Keratinocyte (primary cell): ENCODE measurements around the gene TMEM69. TPM values are rescaled to one million over a fixed set of nuclear protein-coding genes. Genes with fewer than 3 reads are reported as not detected.

Experiments
- DNase-seq: peaks from one replicate; pipeline ENCODE4 v3.0.0-alpha.2; 2011; ENCODE audit warnings: low read depth, missing footprints, low spot score
- FAIRE-seq: peaks from 2 replicates; lab custom pipeline; 2011; peaks lifted over from hg19 to GRCh38; lab: Jason Lieb, UNC
- H2AFZ ChIP-seq: 2 replicates; pipeline ENCODE4 v1.6.0; 2012; ENCODE audit warnings: low read length, control low read depth, inconsistent platforms; ENCODE audit not compliant: control insufficient read depth
- H3K27ac ChIP-seq: 2 replicates; pipeline ENCODE4 v1.5.1; 2011; ENCODE audit warnings: low read length; ENCODE audit not compliant: control insufficient read depth, insufficient read depth
- H3K27me3 ChIP-seq: 3 replicates; pipeline ENCODE4 v1.6.0; 2011; ENCODE audit warnings: low read length; ENCODE audit not compliant: control insufficient read depth, insufficient read depth; ENCODE audit errors: extremely low read depth
- H3K36me3 ChIP-seq, 2 experiments: 2 replicates in 1 of 2; 3 replicates in 1 of 2; pipeline ENCODE4 v1.5.1; 2011; ENCODE audit warnings: low read length in 2 of 2, mild to moderate bottlenecking in 1 of 2; ENCODE audit not compliant: control insufficient read depth in 2 of 2, insufficient read depth in 2 of 2; ENCODE audit errors: extremely low read depth in 1 of 2
- H3K4me1 ChIP-seq: 3 replicates; pipeline ENCODE4 v1.5.1; 2011; ENCODE audit warnings: low read length; ENCODE audit not compliant: control insufficient read depth, insufficient read depth; ENCODE audit errors: extremely low read depth
- H3K4me2 ChIP-seq: 3 replicates; pipeline ENCODE4 v1.6.0; 2011; ENCODE audit warnings: low read depth, low read length; ENCODE audit not compliant: control insufficient read depth, insufficient read depth; ENCODE audit errors: extremely low read depth
- H3K4me3 ChIP-seq, 3 experiments: fragments of 200-600 bp in 1 of 3; sonication (generic) in 1 of 3; 2 replicates in 2 of 3; 3 replicates in 1 of 3; pipeline ENCODE4 v1.5.1; 2011 to 2016; ENCODE audit warnings: low read length in 3 of 3, mild to moderate bottlenecking in 3 of 3, control low read depth in 2 of 3, inconsistent platforms in 1 of 3, low read depth in 1 of 3, mixed read lengths in 1 of 3, mixed run types in 1 of 3, moderate library complexity in 1 of 3; ENCODE audit not compliant: control insufficient read depth in 2 of 3, insufficient read depth in 2 of 3; ENCODE audit errors: extremely low read depth in 1 of 3
- H3K79me2 ChIP-seq: 2 replicates; pipeline ENCODE4 v1.6.0; 2012; ENCODE audit warnings: low read length; ENCODE audit not compliant: control insufficient read depth, insufficient read depth
- H3K9ac ChIP-seq: 3 replicates; pipeline ENCODE4 v1.6.0; 2011; ENCODE audit warnings: low read length; ENCODE audit not compliant: control insufficient read depth, insufficient read depth; ENCODE audit errors: extremely low read depth
- H3K9me1 ChIP-seq: 3 replicates; pipeline ENCODE4 v1.6.0; 2011; ENCODE audit warnings: low read length; ENCODE audit not compliant: control insufficient read depth, insufficient read depth; ENCODE audit errors: extremely low read depth
- H3K9me3 ChIP-seq: 2 replicates; pipeline ENCODE4 v1.5.1; 2012; ENCODE audit warnings: low read depth, low read length; ENCODE audit not compliant: control insufficient read depth
- H4K20me1 ChIP-seq: 3 replicates; pipeline ENCODE4 v1.6.0; 2011; ENCODE audit warnings: low read length; ENCODE audit not compliant: control insufficient read depth, insufficient read depth; ENCODE audit errors: extremely low read depth
- CTCF ChIP-seq, 3 experiments: IDR thresholded peaks in 1 of 3; conservative IDR thresholded peaks in 1 of 3; optimal IDR thresholded peaks in 1 of 3; 2 replicates in 2 of 3; 3 replicates in 1 of 3; pipeline versions ENCODE3 to v1.5.1; 2011; ENCODE audit warnings: low read length in 3 of 3, mild to moderate bottlenecking in 3 of 3, moderate library complexity in 2 of 3, control low read depth in 1 of 3, inconsistent platforms in 1 of 3; ENCODE audit not compliant: insufficient read depth in 2 of 3; ENCODE audit errors: extremely low read depth in 1 of 3
- EZH2 ChIP-seq: IDR thresholded peaks from one replicate; pipeline ENCODE4 v1.6.1; 2012; ENCODE audit warnings: inconsistent platforms, mild to moderate bottlenecking, low read length, moderate library complexity
- dilution Hi-C: fragments of 300-500 bp; cut with MboI; formaldehyde crosslinking; loops from one replicate; pipeline ENCODE4 v1.7.0; 2020; ENCODE audit warnings: low sequenced_read_pairs; ENCODE audit not compliant: extremely low pct_ligation_motif_present
- polyA plus RNA-seq, 5 experiments: library from polyadenylated mRNA; depleted of rRNA in 3 of 5; stranded (reverse) in 3 of 5; stranded (forward) in 1 of 5; unstranded in 1 of 5; fragments of >200 nt; gene quantifications; 1 replicate in 1 of 5; 2 replicates in 3 of 5; 3 replicates in 1 of 5; pipeline versions ENCODE4 v1.2.1 to v1.2.3, GENCODE V29; 2011 to 2012; ENCODE audit warnings: missing spikeins in 2 of 5, low read depth in 1 of 5, low replicate concordance in 1 of 5

TMEM69 gene
- polyA plus RNA-seq, 1 donor (not counting 4 experiments of a cell fraction or from before 2014, with no cell fraction given), result 110 TPM

DNA sequence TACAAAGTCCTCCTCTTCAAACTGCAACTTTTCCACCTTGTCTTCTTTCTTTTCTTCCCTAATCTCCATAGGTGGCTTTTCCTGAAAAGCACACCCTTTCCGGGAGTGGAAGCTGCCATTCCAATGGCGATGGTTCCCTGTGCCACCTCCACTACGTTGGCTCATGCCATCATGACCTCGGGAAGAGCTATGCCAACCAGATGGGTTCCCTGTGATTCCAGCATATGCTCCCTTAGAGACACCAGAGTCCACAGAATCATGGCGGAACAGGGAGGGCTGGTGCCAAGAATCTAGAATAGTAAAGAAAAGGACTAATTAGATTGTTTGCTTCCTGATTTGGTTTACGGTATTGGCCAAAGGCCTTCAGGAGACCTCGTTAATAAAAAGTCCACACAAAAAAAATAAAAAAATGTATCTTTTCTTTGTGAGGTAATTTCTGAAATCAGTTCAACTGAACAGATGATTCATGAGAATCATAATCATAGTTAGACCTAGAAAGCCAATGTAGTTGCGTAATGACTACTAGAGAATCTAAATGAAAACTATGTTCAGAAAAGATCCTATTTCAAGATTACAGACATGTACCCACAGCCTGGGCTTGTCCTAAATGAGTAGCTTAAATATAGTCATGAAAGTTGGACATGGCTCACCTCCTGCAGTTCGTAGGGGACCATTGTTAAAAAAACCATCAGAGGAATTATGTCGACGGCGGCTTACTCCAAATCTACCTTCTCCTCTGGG is 33.3 kb upstream of the TMEM69 start:
- Histone ChIP-seq H3K36me3 (peaks cover 29 to 63% of the 10 kb centered on the region in 2 experiments), H3K4me3 (no peak overlapping the region), H3K27me3 (no peaks in the 10 kb centered on the region), H4K20me1 (no peaks in the 10 kb centered on the region), H3K4me2 (no peak overlapping the region), H3K9me3 (no peaks in the 10 kb centered on the region), H3K9me1 (peaks cover 2% of the 10 kb centered on the region), H3K79me2 (peaks cover 15% of the 10 kb centered on the region), H3K9ac (no peak overlapping the region), H3K27ac (no peak overlapping the region), H3K4me1 (peaks cover 7% of the 10 kb centered on the region), H2AFZ (no peak overlapping the region)
- FAIRE-seq (peak; percentile 79), DNase-seq (no peak)
- dilution Hi-C loops, result no loop called here
- no peak for TF ChIP-seq CTCF (optimal IDR thresholded peaks at IDR 0.05 in 1 of 3, IDR thresholded peaks at IDR 0.05 in 1 of 3, conservative IDR thresholded peaks at IDR 0.05 in 1 of 3; ENCODE audit: extremely low read depth in 1 of 3, insufficient read depth in 2 of 3, low read length in 3 of 3)

- Histone ChIP-seq H3K9ac (no peak overlapping the region), H3K9me3 (no peaks in the 10 kb centered on the region), H2AFZ (no peak overlapping the region), H4K20me1 (no peaks in the 10 kb centered on the region), H3K36me3 (peaks cover 24 to 53% of the 10 kb centered on the region in 2 experiments), H3K4me2 (no peak overlapping the region), H3K27me3 (no peaks in the 10 kb centered on the region), H3K27ac (no peak overlapping the region), H3K4me3 (no peak overlapping the region), H3K9me1 (no peaks in the 10 kb centered on the region), H3K79me2 (peaks cover 17% of the 10 kb centered on the region), H3K4me1 (peaks cover 7% of the 10 kb centered on the region)
- dilution Hi-C loops, result no loop called here
- FAIRE-seq, result no peak
- no peak for DNase-seq
- TF ChIP-seq CTCF (optimal IDR thresholded peaks at IDR 0.05 in 1 of 3, IDR thresholded peaks at IDR 0.05 in 1 of 3, conservative IDR thresholded peaks at IDR 0.05 in 1 of 3; ENCODE audit: extremely low read depth in 1 of 3, insufficient read depth in 2 of 3, low read length in 3 of 3) (no peak), EZH2 (no peak)
Measured at GRCh38 chr1:45656573-45657226, 31.3 kb upstream of the TMEM69 start.
